HAP-1 (cell line): Measurements from ENCODE around the gene TSPAN12.
"Not testable (repeated sequence)": the region's sequence is repeated elsewhere in the genome, so short reads cannot be mapped to it uniquely, and the experiment has no call there.

Source experiments
- DNase-seq, 2 experiments: peaks; one replicate each; pipeline ENCODE4 v3.0.0-alpha.2; 2016 to 2020; ENCODE audit warnings: low spot score in 2 of 2
- H3K27me3 ChIP-seq: fragments of 250-450 bp; sonication (Bioruptor Pico); 2 replicates; pipeline ENCODE4 v1.5.1; 2020; ENCODE audit warnings: low read depth, mild to moderate bottlenecking, moderate library complexity
- H3K36me3 ChIP-seq: fragments of 250-450 bp; sonication (Bioruptor Pico); replicated peaks from 2 replicates; pipeline ENCODE4 v1.5.1; 2020; ENCODE audit warnings: mild to moderate bottlenecking
- H3K4me1 ChIP-seq: fragments of 250-450 bp; sonication (Bioruptor Pico); 2 replicates; pipeline ENCODE4 v1.5.1; 2020; ENCODE audit warnings: mild to moderate bottlenecking
- H3K4me3 ChIP-seq: fragments of 250-450 bp; sonication (Bioruptor Pico); 2 replicates; pipeline ENCODE4 v1.5.1; 2020; ENCODE audit warnings: mild to moderate bottlenecking, moderate library complexity
- H3K9me3 ChIP-seq: fragments of 250-450 bp; sonication (Bioruptor Pico); 2 replicates; pipeline ENCODE4 v1.5.1; 2020; ENCODE audit warnings: mild to moderate bottlenecking, moderate library complexity
- in situ Hi-C: fragments of 300-500 bp; cut with MboI; formaldehyde crosslinking; loops from 3 replicates; pipeline ENCODE4 v1.14.3; 2020; ENCODE audit warnings: low sequenced_read_pairs, inconsistent platforms, mixed read lengths

The TSPAN12 gene, protein sequence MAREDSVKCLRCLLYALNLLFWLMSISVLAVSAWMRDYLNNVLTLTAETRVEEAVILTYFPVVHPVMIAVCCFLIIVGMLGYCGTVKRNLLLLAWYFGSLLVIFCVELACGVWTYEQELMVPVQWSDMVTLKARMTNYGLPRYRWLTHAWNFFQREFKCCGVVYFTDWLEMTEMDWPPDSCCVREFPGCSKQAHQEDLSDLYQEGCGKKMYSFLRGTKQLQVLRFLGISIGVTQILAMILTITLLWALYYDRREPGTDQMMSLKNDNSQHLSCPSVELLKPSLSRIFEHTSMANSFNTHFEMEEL

GRCh38 chr7:120857588-120858573, at the start of gene TSPAN12:
Gene TSPAN12, minus strand, starts transcription at chr7:120858144. Its CDS starts 1,381 bp downstream, at chr7:120856763.
- in situ Hi-C loops = no loop called here
- Histone ChIP-seq H3K4me3 (peak within 1 kb of the TSS; percentile 66), H3K36me3 (no peaks in the 10 kb centered on the region), H3K27me3 (no peaks in the 10 kb centered on the region), H3K9me3 (no peaks in the 10 kb centered on the region), H3K4me1 (peaks cover 7% of the 10 kb centered on the region)
- peak; percentile 78 to 88 for DNase-seq

DNA sequence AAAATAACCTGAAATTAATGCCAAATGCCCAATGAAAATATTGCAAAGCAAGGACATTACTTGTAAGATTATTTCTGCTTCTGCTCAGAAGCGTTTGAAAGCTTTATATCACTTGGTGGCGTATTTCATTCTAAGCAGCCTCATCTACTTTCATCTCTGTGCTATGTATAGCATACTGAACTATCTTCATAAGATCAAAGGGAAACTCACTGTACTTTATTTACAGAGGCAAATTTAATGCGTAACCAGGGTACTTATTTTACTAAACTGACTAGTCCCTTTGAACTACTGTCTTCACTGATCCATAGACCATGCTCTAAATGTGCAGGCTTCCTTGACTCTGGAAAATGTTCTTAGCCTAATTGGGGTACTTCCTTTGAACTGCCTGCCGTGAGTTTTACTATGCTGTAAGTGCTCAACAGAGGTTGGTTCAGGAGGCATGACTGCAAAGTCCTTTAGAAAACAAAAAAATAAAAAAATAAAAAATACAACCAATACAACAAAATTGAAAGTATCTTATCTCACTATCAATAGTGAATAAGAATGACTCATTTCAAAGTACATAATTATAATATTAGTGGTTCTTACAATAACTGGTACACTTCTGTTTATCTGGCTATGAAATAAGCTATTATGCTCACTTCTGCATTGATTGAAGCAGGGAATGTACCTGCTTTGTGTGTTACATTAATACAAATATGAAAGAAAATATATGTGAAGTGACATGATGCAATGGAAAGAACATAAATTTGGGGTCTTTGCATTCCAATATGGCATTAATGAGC, 41.0 kb upstream of the TSPAN12 start:
- Histone ChIP-seq H3K27me3 (no peaks in the 10 kb centered on the region), H3K4me3 (no peak overlapping the region), H3K4me1 (no peaks in the 10 kb centered on the region), H3K36me3 (no peaks in the 10 kb centered on the region), H3K9me3 (peaks cover 10% of the 10 kb centered on the region)
- in situ Hi-C loops = no loop called here
- no peak for DNase-seq

DNA sequence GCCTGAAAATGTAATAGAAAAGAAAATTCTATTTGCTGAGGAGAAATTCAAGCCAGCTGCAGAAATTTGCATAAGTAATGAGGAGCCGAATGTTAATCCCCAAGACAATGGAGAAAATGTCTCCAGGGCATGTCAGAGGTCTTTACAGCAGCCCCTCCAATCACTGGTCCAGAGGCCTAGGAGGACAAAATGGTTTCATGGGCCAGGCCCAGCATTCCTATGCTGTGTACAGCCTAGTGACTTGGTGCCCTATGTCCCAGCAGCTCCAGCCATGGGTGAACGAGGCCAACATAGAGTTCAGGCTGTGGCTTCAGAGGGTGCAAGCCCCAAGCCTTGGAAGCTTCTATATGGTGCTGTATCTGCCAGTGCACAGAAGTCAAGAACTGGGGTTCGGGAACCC, 37.3 kb upstream of the TSPAN12 start:
- H3K4me1 ChIP-seq, H3K27me3 ChIP-seq, in situ Hi-C loops, DNase-seq, H3K4me3 ChIP-seq, H3K36me3 ChIP-seq: not testable (repeated sequence)
- peaks cover 16% of the 10 kb centered on the region for H3K9me3 ChIP-seq

DNA sequence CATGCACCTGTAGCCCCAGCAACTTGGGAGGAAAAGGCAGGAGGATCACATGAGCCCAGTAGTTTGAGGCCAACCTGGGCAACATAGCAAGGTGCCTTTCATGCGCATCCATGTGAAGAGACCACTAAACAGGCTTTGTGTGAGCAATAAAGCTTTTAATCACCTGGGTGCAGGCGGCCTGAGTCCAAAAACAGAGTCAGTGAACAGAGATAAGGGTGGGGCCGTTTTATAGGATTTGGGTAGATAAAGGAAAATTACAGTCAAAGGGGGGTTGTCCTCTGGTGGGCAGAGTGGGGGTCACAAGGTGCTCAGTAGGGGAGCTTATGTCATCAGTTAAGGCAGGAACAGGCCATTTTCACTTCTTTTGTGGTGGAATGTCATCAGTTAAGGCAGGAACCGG, 27.7 kb upstream of the TSPAN12 start:
- DNase-seq, H3K9me3 ChIP-seq, H3K36me3 ChIP-seq, H3K4me1 ChIP-seq, in situ Hi-C loops, H3K27me3 ChIP-seq, H3K4me3 ChIP-seq: not testable (repeated sequence)

DNA sequence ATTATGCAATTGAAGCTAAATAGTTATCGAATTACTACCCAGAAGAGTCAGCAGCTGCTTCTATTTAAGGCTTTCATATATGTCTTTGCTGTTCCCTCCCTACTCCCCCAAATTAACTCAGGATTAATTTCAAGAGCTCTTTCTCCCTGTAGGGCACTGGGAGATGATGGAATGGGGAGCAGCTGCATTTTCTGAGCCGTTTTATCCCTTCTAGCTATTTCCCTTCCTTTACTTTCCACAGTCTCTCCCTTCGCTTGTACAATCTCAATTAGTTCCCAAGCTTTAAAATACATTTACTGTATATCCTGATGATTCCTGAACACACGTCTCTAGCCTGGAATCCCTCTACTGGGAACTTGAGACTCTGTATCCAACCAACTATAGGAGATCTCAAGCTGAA, 19.8 kb upstream of the TSPAN12 start:
- Histone ChIP-seq H3K4me3 (no peak overlapping the region), H3K9me3 (no peaks in the 10 kb centered on the region), H3K4me1 (peaks cover 17% of the 10 kb centered on the region), H3K36me3 (no peaks in the 10 kb centered on the region), H3K27me3 (no peaks in the 10 kb centered on the region)
- in situ Hi-C loops = no loop called here
- DNase-seq = no peak

- H3K9me3 ChIP-seq = no peaks in the 10 kb centered on the region
- H3K36me3 ChIP-seq = no peaks in the 10 kb centered on the region
- DNase-seq = no peak
- in situ Hi-C loops = no loop called here
- peaks cover 24% of the 10 kb centered on the region for H3K4me1 ChIP-seq
- no peak overlapping the region for H3K4me3 ChIP-seq
- no peaks in the 10 kb centered on the region for H3K27me3 ChIP-seq
Measured at GRCh38 chr7:120876922-120877321, 19.0 kb upstream of the TSPAN12 start.

DNA sequence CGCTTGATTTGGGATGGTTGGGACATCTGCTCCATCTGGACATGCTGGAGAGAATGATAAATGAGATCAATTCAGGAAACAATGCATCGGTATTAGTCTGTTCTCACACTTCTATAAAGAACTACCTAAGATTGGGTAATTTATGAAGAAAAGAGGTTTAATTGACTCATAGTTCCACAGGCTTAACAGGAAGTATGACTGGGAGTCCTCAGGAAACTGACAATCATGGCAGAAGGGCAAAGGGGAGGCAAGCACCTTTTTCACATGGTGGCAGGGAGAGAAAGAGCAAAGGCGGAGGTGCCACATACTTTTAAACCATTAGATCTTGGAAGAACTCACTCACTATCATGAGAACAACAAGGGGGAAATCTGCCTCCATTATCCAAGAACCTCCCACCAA, 16.8 kb upstream of the TSPAN12 start:
- Histone ChIP-seq H3K27me3 (no peaks in the 10 kb centered on the region), H3K4me1 (peaks cover 27% of the 10 kb centered on the region), H3K4me3 (no peak overlapping the region), H3K9me3 (no peaks in the 10 kb centered on the region), H3K36me3 (no peaks in the 10 kb centered on the region)
- no peak for DNase-seq
- in situ Hi-C loops = no loop called here

DNA sequence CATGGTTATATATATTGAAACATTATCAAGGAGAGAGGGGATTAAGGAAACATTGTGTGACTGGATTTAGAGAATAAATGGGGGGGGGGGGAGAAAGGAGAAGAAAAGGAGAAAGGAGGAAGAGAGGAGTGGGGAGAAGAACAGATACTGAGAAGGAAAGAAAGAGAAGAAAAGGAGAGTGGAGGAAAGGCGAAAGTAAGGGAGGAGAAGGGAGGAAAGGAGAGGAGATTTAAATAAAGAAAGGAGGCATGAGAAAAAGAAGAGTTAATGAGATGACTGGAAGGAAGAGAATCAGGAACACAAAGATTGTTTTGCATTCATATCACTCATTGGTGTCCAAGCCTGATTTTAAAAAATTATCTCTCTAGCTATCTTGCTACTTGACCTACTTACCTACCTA, 16.1 kb upstream of the TSPAN12 start:
- in situ Hi-C loops = no loop called here
- DNase-seq = no peak
- Histone ChIP-seq H3K9me3 (no peaks in the 10 kb centered on the region), H3K4me1 (peaks cover 27% of the 10 kb centered on the region), H3K36me3 (no peaks in the 10 kb centered on the region), H3K27me3 (no peaks in the 10 kb centered on the region), H3K4me3 (no peak overlapping the region)

DNA sequence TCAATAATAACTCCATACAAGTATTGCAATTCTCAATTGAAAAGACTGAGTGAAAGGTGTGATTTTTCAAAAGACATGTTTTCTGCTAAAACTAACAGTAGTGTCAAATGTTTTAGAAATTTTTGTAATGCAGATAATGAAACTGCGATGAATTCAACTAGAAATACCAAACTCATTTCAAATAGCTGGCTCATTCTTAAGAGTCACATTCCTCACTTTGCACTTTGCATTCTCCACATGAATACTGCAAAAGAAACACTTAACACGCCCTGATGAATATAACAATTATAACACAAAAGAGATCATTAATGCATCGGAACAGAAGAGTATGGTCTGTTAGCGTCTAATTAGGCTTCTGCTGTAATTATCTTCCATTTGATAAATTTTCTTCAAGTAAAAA, 15.5 kb upstream of the TSPAN12 start:
- in situ Hi-C loops = no loop called here
- Histone ChIP-seq H3K9me3 (no peaks in the 10 kb centered on the region), H3K4me1 (peaks cover 27% of the 10 kb centered on the region), H3K4me3 (no peak overlapping the region), H3K27me3 (no peaks in the 10 kb centered on the region), H3K36me3 (no peaks in the 10 kb centered on the region)
- peak in 1 of 2 experiments; percentile 97 for DNase-seq

- in situ Hi-C loops = no loop called here
- Histone ChIP-seq H3K4me1 (peaks cover 31% of the 10 kb centered on the region), H3K9me3 (no peaks in the 10 kb centered on the region), H3K27me3 (no peaks in the 10 kb centered on the region), H3K36me3 (no peaks in the 10 kb centered on the region), H3K4me3 (no peak overlapping the region)
- DNase-seq = no peak
Measured at GRCh38 chr7:120869700-120870099, 11.8 kb upstream of the TSPAN12 start.

DNA sequence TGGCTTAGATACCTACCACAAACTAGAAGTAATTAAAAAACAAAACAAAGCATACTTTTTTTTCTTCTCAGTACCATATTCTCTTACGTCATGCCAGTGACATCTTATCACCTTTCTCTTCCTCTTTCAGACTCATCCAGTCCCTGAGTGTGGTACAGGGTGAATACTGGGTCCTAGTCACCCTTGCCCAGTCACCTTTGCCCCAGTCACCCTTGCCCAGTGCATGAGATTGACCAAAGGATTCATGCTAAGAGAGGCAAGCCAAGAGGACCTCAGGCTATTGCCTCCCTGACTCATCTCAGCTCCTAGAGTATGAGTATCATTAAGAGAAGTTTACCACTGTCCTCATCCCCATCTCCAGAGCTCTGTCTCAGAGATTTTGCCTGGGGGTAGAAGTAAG, 10.0 kb upstream of the TSPAN12 start:
- H3K9me3 ChIP-seq = no peaks in the 10 kb centered on the region
- H3K27me3 ChIP-seq = no peaks in the 10 kb centered on the region
- H3K4me1 ChIP-seq = peaks cover 28% of the 10 kb centered on the region
- H3K4me3 ChIP-seq = no peak overlapping the region
- H3K36me3 ChIP-seq = no peaks in the 10 kb centered on the region
- in situ Hi-C loops = no loop called here
- no peak for DNase-seq

GRCh38 chr7:120865191-120865981, 7.4 kb upstream of the TSPAN12 start:
- H3K36me3 ChIP-seq = no peaks in the 10 kb centered on the region
- in situ Hi-C loops = no loop called here
- DNase-seq = no peak
- no peaks in the 10 kb centered on the region for H3K9me3 ChIP-seq
- peaks cover 16% of the 10 kb centered on the region for H3K4me1 ChIP-seq
- H3K27me3 ChIP-seq = no peaks in the 10 kb centered on the region
- no peak overlapping the region for H3K4me3 ChIP-seq
